GDM1 (cell line): ENCODE results near the gene SAMD4A.
"Not testable (repeated sequence)": the region's sequence is repeated elsewhere in the genome, so short reads cannot be mapped to it uniquely, and the experiment has no call there.

Experiments used
- DNase-seq: peaks from one replicate; lab custom pipeline; 2025; lab: John Stamatoyannopoulos, UW

Gene SAMD4A

DNA sequence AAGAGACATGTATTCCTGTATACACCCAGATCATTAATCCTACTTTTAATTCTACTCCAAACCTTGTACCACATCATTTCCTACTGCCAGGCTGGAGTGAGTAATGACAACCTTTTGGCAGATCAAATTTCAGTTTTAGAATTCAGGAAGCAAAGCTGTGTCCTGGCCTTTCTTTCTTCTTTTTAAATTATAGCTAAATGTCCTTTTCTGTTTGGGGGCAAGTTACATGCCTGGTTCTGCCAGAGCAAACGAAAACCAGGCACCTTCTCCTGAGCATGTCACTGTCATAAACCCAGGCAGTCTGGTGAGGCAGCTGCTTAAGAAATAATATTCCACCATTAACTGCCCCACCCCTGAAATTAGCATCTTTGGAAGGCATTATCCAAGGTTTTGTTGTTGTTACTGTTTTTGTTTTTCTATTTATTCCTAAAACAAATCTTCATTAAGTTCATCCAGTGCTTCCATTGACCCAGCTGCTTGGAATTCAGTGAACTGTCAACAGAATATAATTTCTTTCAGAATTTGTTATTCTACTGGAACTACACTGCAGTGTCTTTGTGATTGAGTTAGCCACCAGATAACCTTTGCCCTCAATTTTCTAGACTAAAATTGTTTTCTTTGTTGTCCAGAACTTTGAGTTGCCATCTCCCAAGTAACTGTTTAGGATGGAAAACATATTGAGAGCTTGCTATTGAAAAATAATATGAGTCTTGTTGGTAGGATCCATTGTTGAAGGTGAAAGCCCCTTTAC lies 33.2 kb downstream of the SAMD4A start:
- no peak for DNase-seq

DNA sequence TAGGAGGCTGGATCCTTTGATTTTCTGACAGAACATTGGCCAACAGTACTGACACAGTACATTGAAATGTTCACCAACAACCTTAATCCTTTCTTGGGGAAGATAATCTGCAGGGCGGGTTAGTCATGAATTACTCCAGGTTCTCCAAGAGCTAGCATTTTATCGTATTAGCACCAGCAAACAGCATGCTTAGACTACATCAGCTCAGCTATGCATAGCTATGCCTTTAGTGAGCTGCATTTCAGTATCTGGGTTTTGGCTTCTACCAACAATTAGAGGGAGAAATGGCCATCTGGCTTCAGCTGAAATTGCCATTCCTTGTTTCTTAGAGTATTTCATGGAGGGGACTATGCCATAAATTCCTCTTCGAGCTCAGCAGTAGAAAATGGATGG lies 33.8 kb downstream of the SAMD4A start:
- DNase-seq, result no peak

DNA sequence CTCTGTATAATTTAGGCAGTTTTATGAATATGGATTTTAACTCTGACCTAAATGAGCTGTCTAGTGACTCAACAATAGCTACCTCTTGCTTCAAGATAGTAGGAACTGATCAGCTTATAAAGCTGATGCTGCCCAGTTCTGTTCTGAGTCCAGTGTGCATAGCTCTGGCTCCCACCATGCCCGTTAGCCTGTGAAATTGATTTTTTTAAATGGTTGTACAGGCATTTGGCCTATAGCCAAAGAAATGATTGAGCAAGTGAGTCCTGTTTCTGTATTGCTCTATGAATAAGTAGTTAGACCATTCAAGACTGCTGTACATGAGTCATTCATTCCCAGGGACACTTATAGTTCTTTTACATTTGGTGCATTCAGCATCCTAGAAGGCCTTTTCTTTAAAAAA lies 36.4 kb downstream of the SAMD4A start:
- DNase-seq, result no peak

DNA sequence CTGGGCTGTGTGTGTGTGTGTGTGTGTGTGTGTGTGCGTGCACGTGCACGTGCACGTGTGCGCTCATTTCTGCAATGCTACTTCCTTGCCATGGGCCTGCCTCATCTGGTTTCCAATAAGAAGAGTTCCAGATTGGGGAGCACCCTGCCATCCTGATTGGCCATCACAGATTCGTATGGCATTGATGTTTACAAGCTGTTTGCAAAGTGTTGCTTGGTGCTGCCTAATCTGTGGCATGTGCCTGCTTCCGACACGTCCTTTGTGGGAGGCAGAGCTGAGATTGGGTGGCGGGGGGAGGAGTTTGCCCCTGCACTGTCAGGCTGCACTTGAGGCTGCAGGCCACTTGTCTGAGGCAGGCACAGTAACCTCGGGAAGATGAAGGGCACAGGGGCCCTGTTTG lies 39.2 kb downstream of the SAMD4A start:
- DNase-seq, result no peak

DNA sequence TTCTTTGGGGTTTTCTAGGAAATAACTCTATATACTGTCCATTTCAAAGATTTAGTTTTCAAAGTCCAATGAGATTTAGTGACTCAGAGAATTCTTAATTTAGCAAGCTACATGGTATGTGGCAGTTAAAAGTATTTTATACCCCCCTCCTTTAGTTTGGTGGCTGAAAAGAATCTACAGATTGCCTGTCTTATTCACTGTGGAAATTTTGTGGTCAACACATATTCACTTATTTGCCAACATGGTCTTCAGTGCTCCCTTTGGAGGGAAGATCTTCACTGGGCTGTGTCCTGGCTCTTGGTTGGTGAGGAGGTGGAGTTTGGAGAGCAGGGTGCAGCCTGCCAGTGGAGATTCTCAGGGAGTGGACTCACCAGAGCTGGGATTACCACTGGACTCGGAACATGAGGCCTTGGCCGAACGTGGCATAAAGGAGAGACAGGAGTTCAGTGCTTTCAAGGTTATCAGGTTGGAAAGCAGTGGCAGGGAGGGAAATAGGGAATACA lies 39.8 kb downstream of the SAMD4A start:
- no peak for DNase-seq

DNA sequence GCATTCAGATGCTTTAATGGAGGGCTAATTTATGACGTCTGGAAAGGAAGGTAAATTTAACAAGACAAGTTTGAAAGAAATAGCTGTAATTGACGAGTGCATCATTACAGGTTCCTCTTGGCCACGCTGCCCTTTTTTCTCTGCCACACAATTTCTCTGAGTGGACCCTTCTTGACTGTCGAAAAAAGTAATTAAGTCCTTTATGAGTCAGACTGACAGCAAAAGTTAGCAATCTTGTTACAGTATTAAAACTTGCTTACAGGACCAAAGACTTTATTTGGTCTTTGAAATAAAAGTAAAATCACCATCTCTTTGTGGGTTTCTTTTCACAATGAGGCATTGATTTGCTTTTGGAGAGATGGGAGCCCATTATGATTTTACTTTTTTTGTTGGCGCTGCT lies 42.6 kb downstream of the SAMD4A start:
- no peak for DNase-seq

DNA sequence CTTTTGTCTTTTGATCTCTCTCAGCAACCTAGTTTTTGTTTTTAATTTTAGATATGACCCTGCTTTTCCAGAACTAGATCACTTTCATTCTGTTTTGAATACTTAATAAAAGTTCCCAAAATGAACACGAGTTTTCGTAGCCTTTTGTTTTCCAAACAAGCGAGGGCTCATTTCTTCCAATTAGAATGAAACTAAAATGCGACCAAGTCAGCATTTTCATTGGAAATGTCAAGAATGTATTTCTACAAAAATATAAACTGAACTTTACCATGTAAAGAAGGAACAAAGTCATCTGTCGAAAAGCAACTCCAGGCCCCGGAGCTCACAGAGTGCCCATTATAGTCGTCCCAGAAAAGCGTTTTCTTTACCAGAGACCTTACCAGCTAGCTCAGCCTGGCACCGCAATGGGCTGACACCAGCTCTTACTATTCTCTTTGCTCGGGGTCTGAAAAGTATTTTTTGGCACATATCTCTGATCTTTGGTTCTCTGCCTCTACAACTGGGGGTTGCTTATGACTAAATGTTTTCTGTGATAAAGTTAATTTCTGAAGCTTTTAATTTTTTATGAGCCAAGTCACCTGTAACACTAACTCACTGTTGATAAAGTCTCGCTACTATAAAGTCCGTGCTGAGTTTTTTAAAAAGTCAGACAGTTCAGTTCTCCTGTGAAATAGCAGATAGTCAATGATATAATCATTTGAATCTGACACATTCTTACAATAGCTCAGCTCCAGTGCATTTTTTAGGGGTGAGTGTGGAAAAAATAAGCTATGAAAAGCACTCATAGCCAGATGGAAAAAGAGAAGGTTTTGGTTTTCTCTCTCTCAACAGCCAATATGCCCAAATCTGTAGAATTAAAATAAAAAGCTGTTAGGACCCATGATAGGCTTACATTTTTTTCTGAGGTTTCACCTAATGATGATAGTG lies 43.4 kb downstream of the SAMD4A start:
- no peak for DNase-seq

DNA sequence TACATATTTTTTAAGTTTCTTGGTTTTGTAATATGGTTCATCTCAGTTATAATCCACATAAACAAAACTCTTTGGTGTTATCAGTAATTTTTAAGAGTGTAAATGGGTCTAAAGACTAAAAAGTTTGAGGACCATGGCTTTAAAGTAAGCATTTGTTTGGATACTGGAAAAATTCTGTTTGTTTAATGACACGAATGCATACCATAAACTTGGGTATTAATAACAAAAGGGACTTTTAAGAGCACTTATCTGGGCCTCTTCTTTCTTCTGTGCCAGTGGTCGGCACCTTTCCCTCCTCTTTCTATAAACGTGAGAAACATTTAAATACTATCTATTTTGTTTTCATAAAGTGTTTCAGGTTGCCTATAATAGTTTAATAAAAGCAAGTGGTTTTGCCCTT lies 47.4 kb downstream of the SAMD4A start:
- DNase-seq, result no peak

DNA sequence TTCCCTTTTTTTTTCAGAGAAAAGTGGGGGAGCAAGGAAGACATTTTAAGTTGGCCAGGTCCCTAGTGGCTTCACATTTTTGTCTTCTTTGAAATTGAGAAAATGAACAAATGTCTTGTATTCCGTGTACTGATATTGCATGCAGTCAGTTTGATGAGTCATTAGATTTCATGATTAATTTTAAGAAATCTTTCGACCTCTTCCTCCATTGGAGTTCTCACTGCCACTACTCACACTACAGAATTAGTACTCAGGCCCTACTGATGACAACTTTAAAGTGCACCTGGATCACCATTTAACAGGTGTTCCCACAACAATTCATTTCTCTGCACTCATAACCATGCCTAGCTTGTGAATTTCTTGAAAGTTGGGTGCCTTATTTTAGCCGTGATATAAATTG lies 50.5 kb downstream of the SAMD4A start:
- DNase-seq, result no peak

DNA sequence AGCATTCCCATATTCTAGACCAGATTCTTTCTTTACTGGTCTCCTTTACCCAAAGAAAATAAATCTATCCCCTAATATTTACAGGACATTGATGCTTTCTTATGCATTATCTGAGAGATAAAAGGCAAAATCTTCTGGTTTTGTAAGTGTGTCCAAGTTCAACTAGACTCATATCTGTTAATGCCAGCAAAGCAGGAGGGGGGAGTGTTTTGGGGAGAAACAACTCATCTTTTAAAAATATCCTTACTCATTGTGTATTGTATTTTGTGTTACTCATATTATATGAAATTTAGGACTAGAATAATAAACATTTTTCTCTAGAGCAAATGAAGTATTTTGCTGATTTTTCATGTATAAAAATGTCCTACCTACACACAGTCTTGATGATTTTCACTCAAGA lies 54.8 kb downstream of the SAMD4A start:
- DNase-seq, result no peak

DNA sequence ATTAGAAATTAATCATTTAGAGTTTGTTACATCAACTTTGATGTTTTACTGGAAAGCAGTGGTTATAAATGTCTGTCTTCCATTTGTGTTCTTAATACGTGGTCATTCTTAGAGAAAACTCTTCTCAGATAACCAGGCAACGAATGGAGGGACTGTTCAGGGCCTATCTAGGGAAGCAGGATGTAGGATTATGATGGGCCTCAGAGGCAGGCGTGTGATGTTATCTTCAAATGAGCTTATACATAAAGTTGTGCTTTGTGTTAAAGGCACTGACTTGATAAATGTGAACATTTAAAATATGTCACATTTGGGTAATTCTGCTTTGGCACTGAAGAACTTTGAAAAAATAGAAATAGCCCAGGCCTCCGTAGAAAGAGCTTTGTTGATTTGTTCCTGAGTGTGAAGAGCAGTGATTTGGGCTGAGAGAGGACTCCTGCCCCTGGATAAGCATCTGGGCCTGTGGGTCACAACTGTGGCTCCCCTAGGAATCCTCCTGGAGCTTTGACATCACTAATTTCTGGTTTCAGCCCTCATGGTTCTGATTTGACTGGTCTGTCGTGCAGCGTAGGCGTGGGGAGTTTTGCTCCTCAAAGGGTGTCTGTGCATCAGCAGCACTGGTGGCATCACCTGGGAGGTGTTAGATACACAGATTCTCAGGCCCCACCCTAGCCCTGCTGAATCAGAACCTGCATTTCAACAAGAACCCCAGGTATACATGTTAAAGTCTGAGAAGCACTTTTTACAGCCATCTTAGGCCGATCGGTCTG lies 55.4 kb downstream of the SAMD4A start:
- no peak for DNase-seq

DNA sequence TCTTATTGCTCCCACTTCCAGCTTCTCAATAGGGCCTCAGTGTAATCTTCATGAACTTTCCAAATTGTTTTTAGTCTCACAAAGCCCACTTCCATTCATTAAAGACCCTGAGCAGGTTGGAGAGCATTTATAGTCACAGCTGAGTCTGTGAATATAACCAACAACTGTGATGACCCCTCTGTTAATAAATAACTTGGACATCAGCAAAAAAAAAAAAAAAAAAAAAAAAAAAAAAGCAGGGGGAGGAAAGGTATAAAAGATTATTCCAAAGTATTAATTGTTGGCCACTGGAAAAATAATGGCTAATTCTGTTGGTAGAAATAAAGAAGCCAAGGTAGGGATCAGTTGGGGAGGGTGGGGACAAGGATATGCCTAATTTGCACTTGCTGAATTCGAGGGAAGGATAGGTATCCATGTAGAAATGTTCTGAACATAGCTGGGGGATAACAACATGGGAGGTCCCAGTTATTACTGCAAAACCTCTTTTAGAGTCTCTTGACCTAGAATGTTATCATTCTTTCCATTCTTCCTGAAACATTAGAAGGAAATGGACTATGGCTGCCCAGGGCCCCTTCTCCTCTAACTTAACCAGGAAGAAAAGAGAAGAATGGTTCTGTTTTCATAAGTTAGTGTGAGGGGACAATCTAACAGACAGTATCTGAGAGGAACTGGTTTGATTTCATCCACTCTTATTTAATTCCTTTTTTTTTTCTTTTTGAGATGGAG lies 56.5 kb downstream of the SAMD4A start:
- DNase-seq, result no peak

DNA sequence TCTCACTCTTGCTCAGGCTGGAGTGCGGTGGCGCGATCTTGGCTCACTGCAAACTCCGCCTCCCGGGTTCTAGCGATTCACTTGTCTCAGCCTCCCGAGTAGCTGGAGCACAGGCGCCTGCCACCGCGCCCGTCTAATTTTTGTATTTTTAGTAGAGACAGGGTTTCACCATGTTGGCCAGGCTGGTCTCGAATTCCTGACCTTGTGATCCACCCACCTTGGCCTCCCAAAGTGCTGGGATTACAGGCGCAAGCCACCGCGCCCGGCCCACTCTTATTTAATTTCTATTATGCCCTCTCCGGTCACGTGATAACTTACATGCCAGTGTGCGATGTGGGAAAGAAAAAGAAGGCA lies 57.1 kb downstream of the SAMD4A start:
- not testable (repeated sequence) for DNase-seq

DNA sequence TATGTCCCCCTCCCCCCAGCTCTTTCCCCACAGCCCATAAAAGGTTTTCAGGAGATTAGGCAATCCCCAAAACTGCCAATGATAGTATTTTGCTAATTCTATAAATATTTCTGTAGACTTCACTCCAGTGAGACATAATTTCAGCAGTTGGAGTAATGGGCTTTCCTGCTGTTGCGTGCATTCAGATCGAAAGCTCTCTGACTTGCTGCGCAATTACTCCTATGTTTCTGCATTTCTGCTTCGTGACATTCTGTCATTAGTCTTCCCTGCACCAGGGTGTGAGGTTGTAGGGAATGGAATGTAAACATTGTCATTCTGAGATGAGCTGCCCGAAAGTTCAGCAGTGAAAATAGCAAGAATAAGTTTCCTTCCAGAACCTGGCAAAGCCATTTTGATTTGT lies 58.2 kb downstream of the SAMD4A start:
- DNase-seq, result no peak

DNA sequence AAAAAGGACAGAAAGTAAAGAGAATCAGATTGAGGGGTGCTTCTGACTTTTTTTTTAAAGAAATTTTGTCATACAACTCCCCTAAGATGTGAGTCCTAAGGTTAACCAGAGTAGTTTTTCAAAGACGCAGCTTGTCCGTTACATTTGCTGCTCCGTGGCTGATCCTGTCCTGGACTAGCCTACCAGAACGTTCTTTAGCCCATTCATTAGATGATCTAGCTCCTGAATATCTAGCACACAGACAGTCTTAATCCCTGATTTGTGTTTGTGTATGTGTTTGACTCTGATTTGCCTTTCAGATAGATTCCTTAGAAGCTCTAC lies 60.3 kb downstream of the SAMD4A start:
- DNase-seq, result no peak

DNA sequence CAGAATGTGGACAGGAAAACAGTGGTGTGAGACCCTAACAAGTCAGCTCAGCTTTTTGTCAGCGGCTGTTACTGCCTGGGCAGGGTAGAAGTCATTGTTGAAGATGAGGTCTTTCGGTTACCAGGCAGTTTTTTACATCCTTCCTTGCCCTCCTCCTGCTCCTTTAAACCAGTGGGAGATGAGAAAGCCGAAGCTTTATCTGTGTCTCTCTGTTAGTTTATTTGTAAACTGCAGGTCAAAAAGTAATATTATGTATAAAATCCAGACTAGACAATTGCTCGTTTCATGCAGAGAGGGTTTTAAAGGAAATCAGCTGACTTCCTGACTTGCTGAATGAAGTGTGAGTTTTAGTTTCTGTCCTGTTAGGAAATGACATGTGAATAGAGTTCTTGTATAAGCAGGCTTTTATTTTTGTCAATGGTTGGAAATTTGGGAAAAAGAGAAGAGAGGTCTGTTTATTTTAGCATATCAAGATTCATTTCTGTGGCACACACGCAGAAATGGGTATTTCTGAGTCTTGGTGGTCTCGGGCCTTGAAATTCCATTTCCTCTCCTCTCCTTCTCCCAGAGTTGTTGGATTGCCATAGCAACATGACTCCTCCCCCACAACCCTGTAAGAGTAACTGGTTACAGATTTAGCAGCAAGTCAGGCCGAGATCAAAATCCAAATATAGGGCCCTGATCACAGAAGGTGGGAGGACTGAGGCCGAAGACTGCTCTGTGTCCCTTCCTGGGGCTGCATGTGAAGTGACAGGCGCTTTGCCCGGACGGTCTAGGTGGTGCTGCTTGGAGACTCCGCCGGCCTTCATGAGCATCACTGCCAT lies 60.8 kb downstream of the SAMD4A start:
- peak; percentile 29 for DNase-seq

DNA sequence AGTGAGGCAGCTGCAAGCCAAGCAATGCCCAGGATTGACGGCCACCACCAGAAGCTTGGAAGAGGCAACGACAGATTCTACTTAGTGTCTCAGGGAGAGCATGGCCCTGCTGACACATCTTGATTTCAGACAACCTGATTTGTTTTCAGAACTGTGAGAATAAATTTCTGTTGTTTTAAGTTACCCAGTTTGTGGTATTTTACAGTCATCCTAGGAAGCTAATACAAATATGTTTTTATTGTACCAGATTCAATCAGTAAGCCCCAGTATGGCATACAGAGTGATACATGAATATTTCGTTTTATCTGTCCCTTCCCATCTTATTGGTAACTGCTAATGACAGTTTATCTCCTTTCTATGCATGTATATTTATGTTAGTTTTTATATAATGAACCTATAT lies 62.3 kb downstream of the SAMD4A start:
- no peak for DNase-seq

DNA sequence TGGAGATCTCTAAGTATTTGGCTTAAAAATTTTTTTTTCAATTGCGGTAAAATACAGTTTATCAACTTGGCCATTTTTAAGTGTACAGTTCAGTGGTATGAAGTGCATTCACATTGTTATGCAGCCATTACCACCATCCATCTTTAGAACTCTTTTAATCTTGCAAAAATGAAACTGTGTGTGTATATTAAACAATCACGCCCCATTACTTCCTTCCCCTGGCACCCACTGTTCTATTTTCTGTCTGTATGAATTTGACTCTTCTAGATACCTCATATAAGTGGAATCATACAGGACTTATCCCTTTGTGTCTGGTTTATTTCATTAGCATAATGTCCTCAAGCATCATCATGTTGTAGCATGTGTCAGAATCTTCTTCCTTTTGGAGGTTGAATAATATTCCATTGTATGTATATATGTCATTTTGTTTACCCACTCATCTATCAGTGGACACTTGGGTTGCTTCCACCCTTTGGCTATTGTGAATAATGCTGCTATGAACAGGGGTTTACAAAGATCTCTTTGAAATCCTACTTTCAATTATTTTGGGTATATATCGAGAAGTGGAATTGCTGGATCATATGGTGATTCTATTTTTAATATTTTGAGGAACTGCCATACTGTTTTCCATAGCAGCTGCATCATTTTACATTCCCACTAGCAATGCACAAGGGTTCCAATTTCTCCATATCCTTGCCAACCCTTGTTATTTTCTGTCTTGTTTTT lies 62.9 kb downstream of the SAMD4A start:
- no peak for DNase-seq

DNA sequence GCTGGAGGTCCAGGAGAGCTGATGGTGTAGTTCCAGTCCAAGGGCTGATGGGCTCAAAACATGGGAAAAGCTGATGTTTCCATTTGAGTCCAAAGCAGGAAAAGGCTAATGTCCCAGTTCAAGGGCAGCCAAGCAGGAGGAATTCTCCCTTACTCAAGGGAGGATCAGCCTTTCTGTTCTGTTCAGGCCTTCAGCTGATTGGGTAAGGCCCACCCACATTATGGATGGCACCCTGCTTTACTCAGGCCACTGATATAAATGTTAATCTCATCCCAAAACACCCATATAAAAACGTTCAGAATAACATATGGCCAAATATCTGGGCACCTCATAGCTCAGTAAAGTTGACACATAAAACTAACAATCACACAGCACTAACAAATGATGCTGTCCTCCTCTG lies 64.1 kb downstream of the SAMD4A start:
- no peak for DNase-seq

DNA sequence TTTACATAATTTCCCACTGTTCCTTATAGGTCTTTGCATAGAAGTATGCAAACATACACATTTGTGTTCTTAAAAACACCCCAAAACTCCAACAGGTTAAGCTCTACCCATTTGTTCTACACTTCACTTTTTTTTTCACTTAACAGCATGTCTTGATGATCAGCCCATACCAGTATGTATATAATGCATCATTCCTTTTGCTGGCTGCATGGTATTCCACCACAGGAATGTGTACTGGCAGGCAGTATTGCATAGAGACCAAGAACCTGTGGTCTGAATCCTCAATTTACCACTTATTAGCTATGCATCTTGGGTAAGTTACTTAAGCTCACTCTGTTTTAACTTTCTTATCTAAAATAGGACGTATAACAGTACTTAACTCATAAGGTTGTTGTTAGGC lies 65.5 kb downstream of the SAMD4A start:
- DNase-seq, result no peak
